GM18505 (cell line): ENCODE data around the gene LRMDA.

Experiments
- ATAC-seq: cut with Tn5 transposase; IDR thresholded peaks from one replicate; pipeline ENCODE4 v1.9.1; 2021; ENCODE audit not compliant: unreplicated experiment
- POLR2A ChIP-seq: IDR thresholded peaks from 4 replicates; pipeline ENCODE4 v1.6.1; 2011; ENCODE audit warnings: borderline replicate concordance; ENCODE audit not compliant: insufficient read depth, insufficient read length; ENCODE audit errors: extremely low read depth

LRMDA gene

DNA sequence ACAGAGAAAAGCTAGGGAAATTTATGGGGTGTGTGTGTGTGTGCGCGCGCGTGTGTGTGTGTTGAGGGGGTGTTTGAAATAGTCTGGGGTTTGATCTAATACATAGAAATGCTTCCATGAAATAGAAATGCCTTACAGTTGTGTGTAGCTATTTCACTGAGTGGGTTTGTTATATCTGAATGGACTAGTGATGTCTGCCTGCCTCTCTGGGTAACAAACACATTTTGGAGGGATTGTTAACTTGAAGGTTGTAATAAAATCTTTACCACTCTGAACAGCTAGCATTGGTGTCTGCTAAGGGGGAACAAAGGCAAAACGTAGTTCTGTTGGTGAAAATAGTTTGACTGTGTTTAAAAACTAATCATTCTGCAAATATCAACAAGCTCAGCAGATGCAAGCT is 509.3 kb downstream of the LRMDA start:
- no peak for TF ChIP-seq POLR2A
- ATAC-seq, result no peak

DNA sequence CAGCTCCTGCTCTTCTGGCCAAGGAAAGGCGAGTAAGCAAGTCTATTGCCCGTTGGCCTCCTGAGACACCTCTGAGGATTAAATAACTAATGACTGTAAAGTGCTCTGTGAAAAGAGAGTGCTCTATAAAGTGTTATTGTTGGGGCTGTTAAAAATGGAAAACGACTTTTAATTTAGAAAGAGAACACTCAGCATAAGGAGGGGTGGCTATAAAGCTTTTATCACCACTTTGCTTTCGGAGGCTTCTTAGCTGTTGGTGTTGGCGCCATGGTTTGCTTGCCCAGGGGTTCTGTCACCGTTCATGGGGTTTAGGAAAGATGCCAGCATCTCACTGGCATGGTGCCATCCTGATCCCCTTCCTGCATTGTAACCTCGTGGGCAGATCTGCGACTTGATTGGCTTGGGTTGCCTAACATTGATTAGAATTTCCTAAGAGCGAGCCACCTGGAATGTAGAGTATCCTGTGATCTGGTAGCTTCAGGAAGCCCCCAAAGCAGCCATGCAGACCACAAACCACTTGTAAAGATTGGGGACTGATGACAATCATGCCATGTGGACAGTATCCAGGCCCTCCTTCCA is 509.9 kb downstream of the LRMDA start:
- no peak for TF ChIP-seq POLR2A

DNA sequence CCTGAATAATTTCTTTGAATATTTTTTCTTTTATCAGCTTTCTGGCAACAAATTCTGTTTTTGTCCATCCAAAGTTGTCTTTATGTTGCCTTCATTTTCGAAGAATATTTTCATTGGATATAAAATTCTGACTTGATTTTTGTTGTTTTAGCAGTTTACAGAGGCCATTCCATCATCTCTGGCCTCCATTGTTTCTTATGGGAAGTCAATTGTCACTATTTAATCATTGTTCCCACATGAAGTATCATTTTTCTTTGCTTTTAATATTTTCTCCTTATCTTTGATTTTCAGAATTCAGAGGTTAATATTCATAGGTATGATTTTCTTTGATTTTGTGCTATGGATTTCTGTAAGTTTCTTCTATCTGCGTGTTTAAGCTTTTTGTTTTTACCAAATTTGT is 512.6 kb downstream of the LRMDA start:
- ATAC-seq, result no peak
- no peak for TF ChIP-seq POLR2A

More for the DNA sequence above, 509.9 kb downstream of the LRMDA start:
- no peak for ATAC-seq

DNA sequence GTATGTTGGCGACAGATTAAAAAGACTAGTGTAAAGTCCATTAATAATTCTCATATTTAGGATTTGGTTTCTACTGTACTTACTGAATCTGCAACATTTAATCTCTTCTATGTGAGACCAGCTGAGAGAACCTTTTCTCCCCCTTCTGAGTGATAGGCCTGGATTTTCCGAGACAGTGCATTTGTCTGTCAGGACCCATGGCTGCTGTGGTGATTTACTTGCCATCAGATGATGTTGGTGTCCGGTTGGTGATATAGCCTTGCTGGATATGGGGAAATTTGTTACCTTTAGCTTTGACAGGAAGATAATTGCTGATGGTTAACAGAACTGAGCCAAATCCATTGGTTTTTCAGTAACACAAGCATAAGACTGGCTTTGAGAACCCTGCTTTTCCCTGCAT is 517.2 kb downstream of the LRMDA start:
- TF ChIP-seq POLR2A, result no peak
- ATAC-seq, result no peak

DNA sequence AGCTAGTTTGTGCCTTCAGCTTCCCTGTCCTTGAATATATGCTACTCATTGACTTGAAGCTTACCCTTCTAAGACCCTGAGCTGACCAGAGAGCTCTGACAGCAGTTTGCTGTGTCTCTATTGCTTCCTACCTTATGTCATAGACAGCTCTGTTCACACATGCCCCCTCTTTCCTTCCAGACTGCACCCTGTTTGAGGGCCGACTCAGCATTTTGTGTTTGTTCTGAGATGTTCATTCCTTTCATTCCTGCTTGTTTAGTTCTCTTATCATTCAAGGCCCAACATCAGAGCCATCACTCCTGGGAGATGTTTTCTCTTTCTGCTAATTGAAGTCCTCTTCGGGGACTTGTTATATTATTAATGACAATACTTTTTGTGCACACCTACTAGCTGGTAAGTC is 518.9 kb downstream of the LRMDA start:
- no peak for ATAC-seq
- no peak for TF ChIP-seq POLR2A

DNA sequence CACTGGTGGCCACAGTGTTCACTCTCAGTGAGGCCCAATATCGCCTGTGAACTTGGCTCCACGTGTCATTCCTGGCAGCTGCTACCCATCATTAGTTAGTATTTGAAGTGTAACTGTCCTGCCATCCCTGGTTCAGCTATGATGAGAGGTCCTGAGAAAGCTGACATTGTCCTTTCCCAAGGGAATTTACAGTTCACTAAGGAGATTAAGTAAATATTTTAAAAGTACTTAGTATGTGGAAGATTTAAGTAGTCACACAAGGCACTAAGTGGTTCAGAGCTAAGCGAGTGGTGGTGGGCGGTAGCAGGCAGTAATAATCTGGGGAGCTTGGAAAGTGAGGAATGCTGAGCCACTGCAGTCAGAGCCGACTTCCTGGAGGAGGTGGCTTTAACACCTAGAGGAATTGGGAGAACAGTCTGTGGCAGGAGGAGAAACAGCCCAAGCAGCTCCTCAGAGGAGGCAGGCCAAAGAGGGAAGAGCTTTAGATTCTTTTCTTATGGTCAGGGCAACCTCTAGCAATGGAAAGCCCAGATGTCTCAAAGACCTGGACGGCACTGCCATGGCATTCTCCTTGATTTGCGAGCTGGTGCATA is 519.7 kb downstream of the LRMDA start:
- no peak for ATAC-seq
- no peak for TF ChIP-seq POLR2A

DNA sequence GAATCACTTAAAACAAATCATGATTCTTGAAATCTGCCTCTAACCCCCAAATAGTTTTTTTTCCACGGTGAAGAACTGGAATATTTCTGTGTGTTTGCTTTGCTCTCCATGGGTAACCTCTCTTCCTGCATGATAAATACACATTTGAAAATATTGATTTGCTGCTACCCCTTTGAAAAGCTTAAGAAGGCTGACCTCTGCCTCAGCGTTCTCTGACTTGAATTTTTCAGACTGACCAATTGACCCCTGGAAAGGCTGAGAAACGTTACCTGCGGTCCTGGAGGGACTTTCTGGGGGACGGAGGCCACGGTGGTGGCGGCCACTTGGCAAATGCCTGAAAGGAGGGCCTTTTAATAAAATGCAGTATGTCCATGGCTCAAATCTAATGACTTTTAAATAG is 520.2 kb downstream of the LRMDA start:
- ATAC-seq, result no peak
- no peak for TF ChIP-seq POLR2A

DNA sequence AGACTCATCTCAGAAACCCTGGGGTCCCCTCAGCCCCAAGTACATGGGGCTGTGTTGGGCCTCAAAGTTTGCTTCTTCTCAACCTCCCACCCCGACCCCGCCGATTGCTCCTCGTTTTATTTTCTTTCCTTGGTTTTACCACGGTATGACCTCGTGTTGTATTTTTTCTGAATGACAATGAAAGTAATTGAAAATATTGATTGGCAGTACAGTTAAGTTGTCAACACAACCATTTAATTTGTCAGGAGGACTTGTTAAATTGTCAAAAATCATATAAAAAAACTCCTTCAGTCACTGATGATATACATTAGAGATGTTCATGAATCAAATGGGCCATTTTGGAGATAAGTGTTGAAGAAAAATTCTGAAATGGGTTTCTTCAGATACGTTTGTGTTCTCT is 520.7 kb downstream of the LRMDA start:
- TF ChIP-seq POLR2A, result no peak
- no peak for ATAC-seq

DNA sequence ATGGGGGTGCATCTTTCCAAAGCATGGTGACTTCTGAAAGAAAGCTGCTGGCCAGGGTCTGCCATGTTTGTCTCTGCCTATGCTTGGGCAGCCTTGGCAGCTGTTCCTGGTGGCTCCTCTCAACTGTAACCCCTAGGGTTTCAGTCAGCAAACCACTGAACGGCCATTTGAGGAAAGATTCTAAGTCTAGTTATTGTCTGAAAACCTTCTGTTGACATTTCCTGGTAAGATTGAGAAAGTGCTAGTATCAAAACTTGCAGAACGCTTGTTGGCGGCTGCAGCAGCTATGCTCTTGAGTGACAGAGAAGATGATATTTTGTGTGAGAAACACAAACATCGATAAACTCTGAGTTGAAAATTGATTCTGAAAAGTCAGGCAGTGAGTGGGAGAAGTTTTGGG is 523.1 kb downstream of the LRMDA start:
- TF ChIP-seq POLR2A, result no peak
- no peak for ATAC-seq

DNA sequence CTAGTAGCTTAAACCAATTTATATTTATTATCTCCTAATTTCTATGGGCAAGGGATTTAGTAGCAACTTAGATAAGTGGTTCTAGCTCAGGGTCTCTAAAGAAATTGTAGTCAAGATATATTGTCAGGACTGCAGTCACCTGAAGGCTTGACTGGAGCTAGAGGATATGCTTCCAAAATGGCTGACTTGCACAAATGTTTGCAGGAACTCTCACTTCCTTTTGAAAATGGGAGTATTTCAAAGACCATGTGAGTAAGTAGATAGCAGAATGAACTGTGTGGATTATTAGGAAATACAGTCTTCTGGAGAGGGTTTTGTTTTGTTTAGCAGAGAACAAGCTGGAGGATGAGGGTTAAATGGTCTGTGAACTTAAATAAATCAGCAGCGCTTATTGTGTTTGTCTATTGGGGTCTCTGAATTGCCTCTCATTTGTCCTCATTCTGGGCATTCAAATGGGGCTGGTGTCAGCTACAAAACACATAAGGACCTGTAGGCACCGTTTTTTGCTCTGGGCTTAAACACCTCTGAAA is 524.6 kb downstream of the LRMDA start:
- no peak for ATAC-seq
- no peak for TF ChIP-seq POLR2A

DNA sequence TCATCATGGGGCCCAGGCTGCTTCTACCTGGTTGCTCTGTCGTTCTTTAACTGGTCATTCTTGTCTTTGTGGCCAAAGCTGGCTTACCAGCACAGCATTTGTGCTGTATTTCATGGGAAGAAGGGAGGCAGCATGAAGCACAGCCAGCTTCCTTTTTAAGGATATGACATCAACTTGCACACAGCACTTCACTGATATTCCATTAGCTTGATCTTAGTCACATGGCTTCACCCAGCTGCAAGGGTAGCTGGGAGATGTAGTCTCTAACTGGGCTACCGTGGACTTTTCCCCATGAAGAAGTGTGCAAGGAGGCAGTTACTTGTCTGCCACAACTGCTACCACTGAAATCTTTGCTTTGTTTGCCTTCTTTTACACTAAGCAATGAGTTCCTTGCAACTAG is 525.2 kb downstream of the LRMDA start:
- TF ChIP-seq POLR2A, result no peak
- ATAC-seq, result no peak

DNA sequence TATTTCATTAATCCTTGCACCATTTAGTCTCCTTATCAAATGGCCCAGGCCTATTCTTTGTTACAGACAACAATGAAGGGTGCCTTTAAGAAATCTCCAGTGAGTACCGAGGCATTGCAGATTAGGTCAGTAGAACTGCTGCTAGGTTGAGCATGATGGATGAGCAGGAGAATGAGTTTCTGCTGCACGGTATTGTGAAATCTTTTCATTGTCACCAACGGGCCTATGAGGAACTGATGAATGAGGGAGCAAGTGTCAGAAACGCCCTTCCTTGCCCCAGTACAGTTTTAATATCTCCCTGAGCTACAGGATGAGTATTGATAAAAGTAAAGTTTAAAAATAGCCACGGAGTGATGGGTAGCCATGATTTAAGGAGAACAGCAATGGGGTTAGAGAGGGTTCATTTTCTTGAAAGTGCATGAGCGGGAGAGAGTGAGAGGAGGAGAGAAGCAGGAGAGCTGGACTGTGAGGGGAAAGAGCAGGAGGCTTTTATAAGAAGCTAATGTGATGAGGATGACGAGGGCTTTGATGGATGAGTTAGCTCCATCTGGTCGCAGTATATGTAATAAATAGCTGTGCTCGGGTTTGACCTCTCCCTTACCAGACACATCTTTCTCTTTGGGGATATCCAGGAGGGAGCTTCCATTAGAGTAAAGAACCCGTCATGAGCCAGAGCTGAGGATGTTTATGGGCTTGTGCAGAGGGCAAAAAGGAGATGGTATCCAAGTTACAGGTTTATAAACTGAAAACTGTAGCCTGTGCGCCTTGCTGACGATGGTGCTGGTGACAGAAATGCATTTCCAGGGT is 526.1 kb downstream of the LRMDA start:
- ATAC-seq, result no peak
- no peak for TF ChIP-seq POLR2A

DNA sequence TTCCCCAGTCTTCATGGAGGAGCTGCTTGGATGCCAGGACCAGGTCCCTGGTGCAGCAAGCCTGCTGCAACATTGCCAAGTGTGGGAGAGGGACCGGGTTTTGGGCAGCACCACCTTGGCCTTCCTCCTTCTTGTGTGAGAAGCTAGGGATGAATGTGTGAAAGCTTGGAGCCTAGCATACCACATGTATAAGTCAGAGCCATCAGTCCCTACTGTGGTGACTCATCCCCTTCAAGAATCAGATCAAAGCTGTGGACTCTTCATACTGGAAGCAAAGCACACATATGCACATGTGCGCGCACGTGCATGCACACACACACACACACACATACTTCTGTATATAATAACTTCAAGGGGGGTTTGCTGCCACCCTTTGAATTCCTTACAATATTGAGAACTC is 527.8 kb downstream of the LRMDA start:
- no peak for TF ChIP-seq POLR2A
- no peak for ATAC-seq

DNA sequence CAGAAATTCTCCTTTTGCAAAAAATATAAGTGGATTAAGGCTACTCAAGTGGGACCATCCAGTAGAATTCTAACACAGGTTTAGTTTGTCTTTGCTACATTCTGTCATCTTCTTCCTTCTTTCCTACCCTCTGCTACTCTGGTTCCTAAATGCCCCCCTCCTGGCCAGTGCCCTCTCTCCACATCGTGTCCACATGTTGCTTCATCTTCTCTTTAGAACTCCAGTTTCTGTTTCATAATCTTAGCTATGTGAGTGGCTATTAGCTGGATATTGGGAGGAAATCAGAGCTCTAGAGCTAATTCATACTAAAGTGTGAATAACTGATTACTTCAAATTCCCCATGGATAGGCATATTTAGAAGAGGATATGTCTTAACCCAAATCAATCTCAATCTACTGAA is 528.5 kb downstream of the LRMDA start:
- TF ChIP-seq POLR2A, result no peak
- ATAC-seq, result no peak
